GM19099 (cell line): ENCODE measurements around the gene MAGI3.

Experiments used
- POLR2A ChIP-seq: IDR thresholded peaks from 3 replicates; pipeline ENCODE4 v1.6.1; 2011; ENCODE audit warnings: low read depth; ENCODE audit not compliant: insufficient read length; ENCODE audit errors: extremely low read depth

MAGI3 gene

DNA sequence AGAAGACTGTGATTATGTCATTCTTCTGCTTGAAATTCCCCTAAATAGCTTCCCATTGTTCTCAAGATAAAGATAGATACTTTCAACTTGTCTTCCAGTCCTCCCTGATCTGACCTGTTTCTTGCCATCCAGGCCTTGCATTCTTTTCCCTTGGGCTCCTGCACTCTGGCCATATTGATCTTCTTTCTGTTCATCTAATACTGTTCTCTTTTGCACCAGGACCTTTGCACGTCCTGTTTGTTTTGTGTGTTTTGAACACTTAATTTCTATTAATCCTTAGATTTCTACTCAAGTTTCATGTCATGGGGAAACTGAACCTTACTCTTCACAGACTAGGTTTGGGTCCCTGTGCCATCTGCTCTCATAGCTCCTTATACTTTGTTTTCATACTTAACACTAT, 65.1 kb downstream of the MAGI3 start:
- no peak for TF ChIP-seq POLR2A

GRCh38 chr1:113456967-113457366, 66.7 kb downstream of the MAGI3 start:
- TF ChIP-seq POLR2A = no peak

DNA sequence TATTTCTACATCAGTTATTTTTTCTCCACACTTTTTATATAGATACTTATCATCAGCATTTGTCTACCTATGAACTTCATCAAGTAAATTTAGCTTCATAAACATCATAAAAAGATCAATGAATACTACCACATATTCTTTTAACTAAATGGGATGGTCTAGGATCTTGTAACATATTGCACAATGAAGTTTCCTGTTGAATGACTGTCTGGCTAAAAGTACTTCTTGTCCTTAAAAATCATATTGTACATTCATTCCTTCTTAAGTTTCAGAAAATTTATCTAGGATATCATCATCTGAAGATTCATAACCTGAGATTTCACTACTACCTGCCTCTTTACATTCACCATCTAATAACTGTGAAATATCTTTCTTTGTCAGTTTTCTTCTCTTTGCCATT, 69.0 kb downstream of the MAGI3 start:
- no peak for TF ChIP-seq POLR2A

DNA sequence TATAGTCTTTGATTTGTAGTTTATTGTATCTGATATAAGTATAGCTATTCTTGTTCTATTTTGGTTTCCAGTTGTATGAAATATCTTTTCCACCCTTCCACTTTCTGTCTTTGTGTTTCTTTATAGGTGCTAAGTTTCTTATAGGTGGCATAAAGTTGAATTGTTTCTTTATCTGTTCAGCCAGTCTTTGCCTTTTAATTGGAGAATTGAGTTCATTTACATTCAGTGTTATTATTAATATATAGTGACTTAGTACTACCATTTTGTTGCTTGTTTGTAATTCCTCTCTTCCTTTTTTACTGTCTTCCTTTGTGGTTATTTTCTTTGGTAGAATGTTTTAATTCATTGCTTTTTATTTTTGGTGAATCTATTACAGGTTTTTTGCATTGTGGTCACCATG, 77.7 kb downstream of the MAGI3 start:
- TF ChIP-seq POLR2A = no peak

- TF ChIP-seq POLR2A = no peak
Measured at GRCh38 chr1:113479713-113480676, 89.7 kb downstream of the MAGI3 start.

DNA sequence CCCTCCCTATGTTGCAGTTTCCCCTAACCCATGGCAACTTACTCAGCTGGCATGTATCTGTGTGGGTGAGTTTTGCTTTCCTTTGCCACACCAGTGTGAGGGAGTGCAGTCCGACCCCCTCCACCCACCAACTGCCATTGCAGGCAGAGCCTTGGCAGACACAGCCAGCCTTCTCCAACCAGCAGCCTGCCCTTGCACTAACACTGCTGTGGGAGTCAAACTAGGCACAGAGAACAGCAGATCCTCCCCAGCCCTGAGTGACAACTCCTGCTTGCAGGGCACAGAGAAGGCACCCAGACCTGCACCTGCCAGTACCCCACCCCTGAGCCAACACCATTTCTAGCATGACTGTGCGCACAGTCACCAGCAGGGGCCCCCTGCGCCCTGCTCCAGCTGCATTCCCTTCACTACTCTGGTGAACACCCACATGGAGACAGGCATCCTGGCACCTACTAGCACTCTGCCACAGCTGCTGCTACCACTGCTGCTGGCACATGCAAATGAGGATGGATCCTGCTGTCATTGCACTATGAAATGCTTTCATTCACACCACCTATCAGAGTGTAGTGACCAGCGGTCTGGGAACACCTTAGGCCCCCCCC, 98.4 kb downstream of the MAGI3 start:
- TF ChIP-seq POLR2A = no peak

GRCh38 chr1:113490384-113490783, 100.1 kb downstream of the MAGI3 start:
- no peak for TF ChIP-seq POLR2A

- TF ChIP-seq POLR2A = no peak
Measured at GRCh38 chr1:113493533-113493932, 103.2 kb downstream of the MAGI3 start.

DNA sequence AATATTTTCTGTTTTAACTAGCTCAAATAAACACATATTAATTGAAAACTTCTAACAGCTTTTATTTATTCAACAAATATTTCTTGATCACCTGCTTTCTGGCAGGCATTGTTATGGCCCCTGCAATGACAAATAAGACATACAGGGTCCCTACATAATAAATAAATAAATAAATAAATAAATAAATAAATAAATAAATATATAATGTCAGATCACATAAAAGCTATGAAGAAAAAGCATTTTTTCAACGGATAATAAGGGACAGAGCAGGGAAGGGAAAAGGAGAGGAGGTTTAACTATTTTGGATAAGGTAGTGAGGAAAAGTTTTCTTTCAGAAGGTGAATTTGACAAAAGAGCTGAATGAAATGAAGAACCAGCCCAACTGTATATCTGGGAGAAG, 115.0 kb downstream of the MAGI3 start:
- no peak for TF ChIP-seq POLR2A

- TF ChIP-seq POLR2A = no peak
Measured at GRCh38 chr1:113507552-113508214, 117.4 kb downstream of the MAGI3 start.

GRCh38 chr1:113508364-113509164, 118.2 kb downstream of the MAGI3 start:
- TF ChIP-seq POLR2A = no peak

DNA sequence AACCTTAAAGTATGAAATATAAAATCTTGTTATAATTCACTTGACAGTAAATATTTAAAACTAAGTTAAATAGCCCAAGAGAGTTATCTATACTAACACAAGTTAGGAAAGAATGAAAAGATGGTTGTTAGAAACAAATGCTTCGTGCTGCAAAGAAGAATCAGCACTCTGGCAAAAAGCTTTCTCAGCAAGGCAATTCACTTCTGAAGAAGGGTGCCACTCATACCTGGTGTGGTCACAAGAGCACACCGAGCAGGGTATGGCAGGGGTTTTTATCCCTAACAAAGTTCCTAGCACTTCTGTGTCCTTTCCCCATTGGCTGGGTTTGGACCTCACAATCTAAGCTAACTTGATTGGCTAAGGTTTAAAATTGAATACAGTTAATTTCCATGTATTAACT, 121.0 kb downstream of the MAGI3 start:
- no peak for TF ChIP-seq POLR2A

DNA sequence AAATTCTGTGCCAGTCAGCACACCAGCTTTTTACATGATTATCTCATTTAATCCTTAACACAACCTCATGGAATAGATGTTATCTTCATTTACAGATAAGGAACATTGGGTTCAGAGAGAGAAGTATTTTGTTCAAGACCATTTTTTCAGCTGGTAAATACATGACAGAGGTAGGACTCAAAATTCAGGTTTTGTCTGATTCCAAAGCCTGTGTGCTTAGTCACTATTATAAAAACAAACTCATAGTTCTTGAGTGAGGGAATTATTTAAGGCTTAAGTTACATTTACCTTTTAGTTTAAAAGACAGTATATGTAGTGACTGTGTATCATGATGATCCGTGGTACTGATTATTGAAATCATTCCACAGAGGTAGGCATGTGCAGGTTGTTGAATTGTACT, 125.2 kb downstream of the MAGI3 start:
- TF ChIP-seq POLR2A = no peak

DNA sequence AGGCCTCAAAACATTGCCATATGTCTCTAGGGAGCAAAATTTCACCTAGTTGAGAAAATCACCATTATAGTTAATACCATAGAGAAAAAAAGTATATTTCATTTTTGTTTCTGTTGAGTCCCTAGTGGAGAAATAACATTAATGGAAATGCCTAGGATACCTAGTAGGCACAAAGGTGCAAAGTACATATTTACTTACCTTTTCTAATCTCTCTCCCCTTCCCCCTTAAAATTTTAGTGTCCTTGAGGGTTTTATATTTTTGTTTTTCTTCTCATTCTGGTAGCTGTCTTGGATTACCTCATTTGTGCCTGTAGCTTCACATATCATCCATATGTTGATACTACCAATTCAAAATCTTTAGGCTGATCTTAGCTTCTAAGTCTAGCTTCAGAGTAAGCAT, 127.0 kb downstream of the MAGI3 start:
- TF ChIP-seq POLR2A = no peak

- no peak for TF ChIP-seq POLR2A
Measured at GRCh38 chr1:113517983-113518382, 127.7 kb downstream of the MAGI3 start.
